GM18508 (cell line): Measurements from ENCODE around the gene SLC35E4.
"Not testable (repeated sequence)": the region's sequence is repeated elsewhere in the genome, so short reads cannot be mapped to it uniquely, and the experiment has no call there.

ENCODE experiments used
- ATAC-seq: cut with Tn5 transposase; IDR thresholded peaks from one replicate; pipeline ENCODE4 v1.9.1; 2021; ENCODE audit warnings: moderate number of reproducible peaks; ENCODE audit not compliant: insufficient read depth, unreplicated experiment

Gene SLC35E4

GRCh38 chr22:30635273-30636225 is at the start of gene SLC35E4:
TSS of gene SLC35E4 (plus strand) at chr22:30635781. CDS start at chr22:30636451, 670 bp downstream.
- peak; percentile 17 for ATAC-seq

GRCh38 chr22:30586414-30586813 is 49.2 kb upstream of the SLC35E4 start:
- no peak for ATAC-seq

GRCh38 chr22:30591191-30591587 is 44.4 kb upstream of the SLC35E4 start:
- ATAC-seq: no peak

- ATAC-seq: peak; percentile 85
Observed at GRCh38 chr22:30591588-30592359, 43.8 kb upstream of the SLC35E4 start, which contains the start of gene PES1. TSS of gene PES1 (minus strand) at chr22:30591910. CDS start at chr22:30591833, 77 bp downstream.

GRCh38 chr22:30592360-30592713 is 43.2 kb upstream of the SLC35E4 start:
- not testable (repeated sequence) for ATAC-seq

- ATAC-seq: no peak
Observed at GRCh38 chr22:30596199-30596598, 39.4 kb upstream of the SLC35E4 start.

- no peak for ATAC-seq
Observed at GRCh38 chr22:30596886-30597285, 38.7 kb upstream of the SLC35E4 start.

- ATAC-seq: no peak
Observed at GRCh38 chr22:30598986-30599385, 36.6 kb upstream of the SLC35E4 start.

- no peak for ATAC-seq
Observed at GRCh38 chr22:30600921-30601320, 34.7 kb upstream of the SLC35E4 start.

GRCh38 chr22:30601464-30601863 is 34.1 kb upstream of the SLC35E4 start:
- no peak for ATAC-seq

GRCh38 chr22:30602049-30602448 is 33.5 kb upstream of the SLC35E4 start:
- ATAC-seq: no peak

GRCh38 chr22:30603801-30604200 is 31.8 kb upstream of the SLC35E4 start:
- ATAC-seq: no peak

- ATAC-seq: no peak
Observed at GRCh38 chr22:30604723-30605122, 30.9 kb upstream of the SLC35E4 start.

GRCh38 chr22:30605449-30606110 is 30.0 kb upstream of the SLC35E4 start:
- ATAC-seq: no peak

- ATAC-seq: no peak
Observed at GRCh38 chr22:30606455-30607299, 28.9 kb upstream of the SLC35E4 start, which contains the start of gene TCN2. TSS of gene TCN2 (plus strand) at chr22:30607174. CDS start at chr22:30607332, 158 bp downstream.

- no peak for ATAC-seq
Observed at GRCh38 chr22:30607300-30607930, 28.2 kb upstream of the SLC35E4 start.

GRCh38 chr22:30607939-30608338 is 27.6 kb upstream of the SLC35E4 start:
- no peak for ATAC-seq

- no peak for ATAC-seq
Observed at GRCh38 chr22:30609260-30610185, 26.1 kb upstream of the SLC35E4 start.
